Measurements from ENCODE around the gene ZFHX3. TPM values are rescaled to one million over a fixed set of nuclear protein-coding genes. Genes with fewer than 3 reads are reported as not detected.

The ZFHX3 gene
- total and polyA plus RNA-seq, 10 of the 15 experiments (the other 5 are each of a cell fraction or from before 2014, with no cell fraction given), result 0.68 to 8.6 (median 2.0) TPM

DNA sequence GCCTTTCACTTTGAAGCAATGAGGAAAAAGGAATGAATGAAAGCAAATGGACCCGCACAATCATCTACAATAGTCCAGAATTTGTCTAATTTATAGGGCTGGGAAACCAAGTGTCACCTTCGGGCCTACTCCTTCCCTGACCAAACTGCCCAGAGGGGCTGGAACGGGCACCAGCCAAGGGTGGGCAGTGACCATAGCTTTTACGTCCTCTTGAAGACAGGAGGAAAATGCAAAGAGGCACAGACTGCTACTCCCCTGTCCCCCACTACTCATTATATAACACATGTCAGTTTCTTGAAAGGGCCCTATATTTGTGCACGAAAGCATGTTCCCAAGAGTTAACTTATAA, 122.3 kb downstream of the ZFHX3 start:
- SMC1A ChIA-PET (ENCODE audit: uncharacterized antibody, unreplicated experiment), result no interaction called here
- H3K27me3 ChIP-seq (replicated peaks in 1 of 2; ENCODE audit: control insufficient read depth in 2 of 2, insufficient read depth in 2 of 2, low read length in 1 of 2), result no peaks in the 10 kb centered on the region
- no peak overlapping the region for H3K4me2 ChIP-seq (ENCODE audit: control insufficient read depth, insufficient read depth)
- H2AFZ ChIP-seq (ENCODE audit: control insufficient read depth, low read depth, low read length), result no peak overlapping the region
- no peak overlapping the region for H3K27ac ChIP-seq (ENCODE audit: control insufficient read depth, insufficient read depth)
- no peaks in the 10 kb centered on the region for H3K79me2 ChIP-seq (ENCODE audit: control insufficient read depth, insufficient read depth, low read length)
- in situ Hi-C loops (cut with MboI), result no loop called here
- 98% methylated on average over 5 of the region's 5 CpGs for WGBS (ENCODE audit: insufficient coverage, insufficient replicate concordance, low lambda C conversion rate, missing lambda C conversion rate)
- no peaks in the 10 kb centered on the region for H4K20me1 ChIP-seq (ENCODE audit: control insufficient read depth, insufficient read depth)
- POLR2A ChIA-PET, result no interaction called here
- intact Hi-C loops (cut with micrococcal nuclease; ENCODE audit: unreplicated experiment), result no loop called here
- no peaks in the 10 kb centered on the region for H3K36me3 ChIP-seq (ENCODE audit: control insufficient read depth in 2 of 2, insufficient read depth in 2 of 2, low read length in 1 of 2)
- FAIRE-seq (no peak), DNase-seq (ENCODE audit: low read depth, low spot score) (no peak), ATAC-seq (no peak)
- RAD21 ChIA-PET (ENCODE audit: unreplicated experiment), result no interaction called here
- no peaks in the 10 kb centered on the region for H3K9me3 ChIP-seq (replicated peaks; ENCODE audit: control insufficient read depth, insufficient read depth, low read length)
- no peak for TF ChIP-seq IKZF1 (conservative IDR thresholded peaks at IDR 0.05)
- TF ChIP-seq STAT3 (IDR thresholded peaks at IDR 0.05; ENCODE audit: low read depth, low read length), result no peak
- TF ChIP-seq CREB1 (IDR thresholded peaks at IDR 0.05; ENCODE audit: low read depth), result no peak
- TF ChIP-seq FOS (IDR thresholded peaks at IDR 0.05; ENCODE audit: borderline replicate concordance, extremely low read depth, insufficient read length), result no peak
- TF ChIP-seq, protein P1, sequence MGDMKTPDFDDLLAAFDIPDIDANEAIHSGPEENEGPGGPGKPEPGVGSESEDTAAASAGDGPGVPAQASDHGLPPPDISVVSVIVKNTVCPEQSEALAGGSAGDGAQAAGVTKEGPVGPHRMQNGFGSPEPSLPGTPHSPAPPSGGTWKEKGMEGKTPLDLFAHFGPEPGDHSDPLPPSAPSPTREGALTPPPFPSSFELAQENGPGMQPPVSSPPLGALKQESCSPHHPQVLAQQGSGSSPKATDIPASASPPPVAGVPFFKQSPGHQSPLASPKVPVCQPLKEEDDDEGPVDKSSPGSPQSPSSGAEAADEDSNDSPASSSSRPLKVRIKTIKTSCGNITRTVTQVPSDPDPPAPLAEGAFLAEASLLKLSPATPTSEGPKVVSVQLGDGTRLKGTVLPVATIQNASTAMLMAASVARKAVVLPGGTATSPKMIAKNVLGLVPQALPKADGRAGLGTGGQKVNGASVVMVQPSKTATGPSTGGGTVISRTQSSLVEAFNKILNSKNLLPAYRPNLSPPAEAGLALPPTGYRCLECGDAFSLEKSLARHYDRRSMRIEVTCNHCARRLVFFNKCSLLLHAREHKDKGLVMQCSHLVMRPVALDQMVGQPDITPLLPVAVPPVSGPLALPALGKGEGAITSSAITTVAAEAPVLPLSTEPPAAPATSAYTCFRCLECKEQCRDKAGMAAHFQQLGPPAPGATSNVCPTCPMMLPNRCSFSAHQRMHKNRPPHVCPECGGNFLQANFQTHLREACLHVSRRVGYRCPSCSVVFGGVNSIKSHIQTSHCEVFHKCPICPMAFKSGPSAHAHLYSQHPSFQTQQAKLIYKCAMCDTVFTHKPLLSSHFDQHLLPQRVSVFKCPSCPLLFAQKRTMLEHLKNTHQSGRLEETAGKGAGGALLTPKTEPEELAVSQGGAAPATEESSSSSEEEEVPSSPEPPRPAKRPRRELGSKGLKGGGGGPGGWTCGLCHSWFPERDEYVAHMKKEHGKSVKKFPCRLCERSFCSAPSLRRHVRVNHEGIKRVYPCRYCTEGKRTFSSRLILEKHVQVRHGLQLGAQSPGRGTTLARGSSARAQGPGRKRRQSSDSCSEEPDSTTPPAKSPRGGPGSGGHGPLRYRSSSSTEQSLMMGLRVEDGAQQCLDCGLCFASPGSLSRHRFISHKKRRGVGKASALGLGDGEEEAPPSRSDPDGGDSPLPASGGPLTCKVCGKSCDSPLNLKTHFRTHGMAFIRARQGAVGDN (IDR thresholded peaks at IDR 0.05), result no peak
- TF ChIP-seq ZNF274 (IDR thresholded peaks at IDR 0.05; ENCODE audit: insufficient read depth, insufficient read length), result no peak
- TF ChIP-seq SPI1 (IDR thresholded peaks at IDR 0.05; ENCODE audit: borderline replicate concordance, insufficient read depth, low read depth, low read length), result no peak
- TF ChIP-seq SUZ12 (IDR thresholded peaks at IDR 0.05; ENCODE audit: unreplicated experiment), result no peak
- CTCF ChIA-PET, result no interaction called here
- no peaks in the 10 kb centered on the region for H3K4me1 ChIP-seq (ENCODE audit: control insufficient read depth, insufficient read depth, low read length)
- H3K9ac ChIP-seq (ENCODE audit: control insufficient read depth, insufficient read depth, low read length), result no peak overlapping the region
- no TSS peak for BruUV-seq (replicated peaks)
- H3K4me3 ChIP-seq, result no peak overlapping the region
